OCI-LY3 (cell line): ENCODE results near the gene EFNB2.

Experiments used
- CTCF ChIP-seq: fragments of 200-600, 300-600 bp; sonication (generic); IDR thresholded peaks from 2 replicates; pipeline ENCODE4 v1.5.1; 2014; ENCODE audit warnings: antibody characterized with exemption, low read length, low read depth
- EZH2phosphoT487 ChIP-seq: fragments of 200-600 bp; shearing (Covaris generic); IDR thresholded peaks from 2 replicates; pipeline ENCODE4 v1.6.1; 2018; ENCODE audit warnings: antibody characterized with exemption, mixed run types, low read depth

DNA sequence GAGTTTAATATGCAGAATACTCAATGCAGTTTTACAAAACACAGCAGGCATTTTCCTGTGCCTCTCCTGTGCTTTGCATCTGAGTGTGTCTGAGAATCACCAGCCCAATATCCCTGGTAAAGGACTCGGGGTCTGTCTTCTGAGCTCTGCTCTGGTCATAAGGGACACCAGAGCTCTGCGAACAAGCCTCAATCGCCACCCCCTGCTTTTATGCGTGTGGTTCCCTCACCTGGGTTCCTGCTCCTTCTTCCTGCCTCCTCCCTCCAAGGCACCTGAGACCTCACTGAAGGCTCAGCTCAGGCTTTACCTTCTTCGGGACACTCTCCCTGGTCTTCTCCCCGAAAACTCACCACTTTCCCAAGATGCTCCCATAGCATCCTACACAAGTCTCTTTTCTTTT, 84.5 kb downstream of the EFNB2 start:
- TF ChIP-seq CTCF (no peak), EZH2phosphoT487 (no peak)
